Hepatocyte (in vitro differentiated cells): ENCODE data around the gene TSPYL1. TPM values are rescaled to one million over a fixed set of nuclear protein-coding genes. Genes with fewer than 3 reads are reported as not detected.

Experiments used
- DNase-seq: peaks from one replicate; pipeline ENCODE4 v3.0.0-alpha.2; 2016; ENCODE audit warnings: low spot score
- H2AFZ ChIP-seq: fragments of 200-600 bp; sonication (generic); 2 replicates; pipeline ENCODE4 v1.6.0; 2016; ENCODE audit warnings: antibody characterized with exemption, mild to moderate bottlenecking
- H3K27ac ChIP-seq: fragments of 200-600 bp; sonication (generic); 2 replicates; pipeline ENCODE4 v1.5.1; 2016; ENCODE audit warnings: mild to moderate bottlenecking
- H3K27me3 ChIP-seq: fragments of 200-600 bp; sonication (generic); 2 replicates; pipeline ENCODE4 v1.6.1; 2016
- H3K36me3 ChIP-seq: fragments of 200-600 bp; sonication (generic); replicated peaks from 2 replicates; pipeline ENCODE4 v1.5.1; 2016; ENCODE audit warnings: low read depth; ENCODE audit not compliant: insufficient read depth
- H3K4me1 ChIP-seq: fragments of 200-600 bp; sonication (generic); 2 replicates; pipeline ENCODE4 v1.5.1; 2016; ENCODE audit warnings: mild to moderate bottlenecking, moderate library complexity; ENCODE audit not compliant: insufficient read depth
- H3K4me2 ChIP-seq: fragments of 200-600 bp; sonication (generic); 2 replicates; pipeline ENCODE4 v1.6.0; 2016
- H3K4me3 ChIP-seq: fragments of 200-600 bp; sonication (generic); 2 replicates; pipeline ENCODE4 v1.5.1; 2016; ENCODE audit warnings: mild to moderate bottlenecking
- H3K79me2 ChIP-seq: fragments of 200-600 bp; sonication (generic); 2 replicates; pipeline ENCODE4 v1.6.0; 2017; ENCODE audit warnings: mild to moderate bottlenecking
- H3K9me2 ChIP-seq: fragments of 200-600 bp; sonication (generic); replicated peaks from 2 replicates; pipeline ENCODE4 v1.6.0; 2017; ENCODE audit warnings: mild to moderate bottlenecking; ENCODE audit not compliant: insufficient read depth
- H3K9me3 ChIP-seq: fragments of 200-600 bp; sonication (generic); 2 replicates; pipeline ENCODE4 v1.5.1; 2016; ENCODE audit warnings: low read depth, mild to moderate bottlenecking
- H4K20me1 ChIP-seq: fragments of 200-600 bp; sonication (generic); 2 replicates; pipeline ENCODE4 v1.6.0; 2016; ENCODE audit warnings: mild to moderate bottlenecking; ENCODE audit not compliant: insufficient read depth, poor library complexity, severe bottlenecking
- CTCF ChIP-seq: fragments of 200-600 bp; sonication (generic); IDR thresholded peaks from 2 replicates; pipeline ENCODE4 v1.5.1; 2016; ENCODE audit warnings: antibody characterized with exemption, mild to moderate bottlenecking; ENCODE audit not compliant: poor library complexity
- EZH2 ChIP-seq: fragments of 200-600 bp; sonication (generic); IDR thresholded peaks from 2 replicates; pipeline ENCODE4 v1.6.1; 2016; ENCODE audit warnings: antibody characterized with exemption, mild to moderate bottlenecking, borderline replicate concordance
- EZH2phosphoT487 ChIP-seq: fragments of 200-600 bp; sonication (generic); IDR thresholded peaks from one replicate; pipeline ENCODE4 v1.6.1; 2018; ENCODE audit warnings: antibody characterized with exemption, mild to moderate bottlenecking, low read depth, moderate library complexity; ENCODE audit not compliant: unreplicated experiment, severe bottlenecking
- WGBS: methylation state at CpG from one replicate; pipeline ENCODE4 v1.1.6; 2016; ENCODE audit warnings: low lambda C conversion rate; ENCODE audit errors: missing lambda C conversion rate; 5-methylcytosine and 5-hydroxymethylcytosine counted together
- polyA plus RNA-seq: library from polyadenylated mRNA; unstranded; fragments of >200 nt; fragmentation: Nextera tagmentation; extraction: Ambion mirVana; gene quantifications from 2 replicates; pipeline ENCODE4 v1.2.1, GENCODE V29; 2016
- total RNA-seq: library from RNA; depleted of rRNA; stranded (reverse); fragments of >200 nt; gene quantifications from 2 replicates; pipeline ENCODE4 v1.2.3, GENCODE V29; 2014

TSPYL1 gene
- total and polyA plus RNA-seq, 2 experiments from 2014 or later: 32.1 to 85.0 TPM

GRCh38 chr6:116291701-116292396 lies 12.1 kb upstream of the TSPYL1 start:
- Histone ChIP-seq H3K4me3 (no peak overlapping the region), H3K9me2 (no peaks in the 10 kb centered on the region), H4K20me1 (no peaks in the 10 kb centered on the region), H3K9me3 (no peaks in the 10 kb centered on the region), H3K27me3 (no peaks in the 10 kb centered on the region), H3K27ac (no peak overlapping the region), H3K36me3 (no peaks in the 10 kb centered on the region), H3K4me1 (no peaks in the 10 kb centered on the region), H3K79me2 (peaks cover 3% of the 10 kb centered on the region), H2AFZ (no peak overlapping the region), H3K4me2 (no peak overlapping the region)
- no peak for TF ChIP-seq EZH2
- TF ChIP-seq CTCF: no peak
- TF ChIP-seq EZH2phosphoT487: no peak
- DNase-seq: no peak
- 97% methylated on average over 4 of the region's 4 CpGs for WGBS

DNA sequence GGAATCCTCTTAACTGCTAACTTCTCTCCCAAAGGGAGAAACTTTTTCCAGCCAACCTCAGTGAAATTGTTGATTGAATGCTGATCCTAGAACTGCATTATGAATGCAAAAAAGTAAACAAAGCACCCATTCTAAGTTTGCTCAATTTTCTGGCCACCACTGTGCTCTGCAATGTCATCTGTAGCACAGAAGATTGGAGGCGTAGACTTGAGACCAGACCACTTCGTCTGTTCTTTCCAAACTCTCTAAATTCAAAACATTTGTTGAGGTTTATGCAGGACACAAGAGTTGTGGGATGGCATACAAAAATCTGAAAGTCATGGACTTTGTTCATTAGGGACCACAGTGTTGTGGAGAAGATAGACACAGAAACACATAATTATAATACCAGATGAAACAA lies 11.1 kb upstream of the TSPYL1 start:
- H3K79me2 ChIP-seq: peaks cover 5% of the 10 kb centered on the region
- WGBS: 82% methylated on average over 2 of the region's 2 CpGs

GRCh38 chr6:116289876-116290275 lies 10.1 kb upstream of the TSPYL1 start:
- Histone ChIP-seq H3K27ac (no peak overlapping the region), H3K79me2 (peaks cover 5% of the 10 kb centered on the region), H3K4me1 (no peaks in the 10 kb centered on the region), H3K9me3 (no peaks in the 10 kb centered on the region), H2AFZ (no peak overlapping the region), H3K36me3 (no peaks in the 10 kb centered on the region), H3K27me3 (no peaks in the 10 kb centered on the region), H3K9me2 (no peaks in the 10 kb centered on the region), H3K4me3 (no peak overlapping the region), H3K4me2 (no peak overlapping the region), H4K20me1 (no peaks in the 10 kb centered on the region)
- 89% methylated on average over 2 of the region's 2 CpGs for WGBS
- TF ChIP-seq EZH2phosphoT487 (no peak), EZH2 (no peak), CTCF (no peak)
- DNase-seq: no peak

More for the DNA sequence above, 11.1 kb upstream of the TSPYL1 start:
- TF ChIP-seq CTCF: no peak
- no peak for TF ChIP-seq EZH2
- TF ChIP-seq EZH2phosphoT487: no peak
- Histone ChIP-seq H2AFZ (no peak overlapping the region), H3K4me2 (no peak overlapping the region), H3K36me3 (no peaks in the 10 kb centered on the region), H3K9me2 (no peaks in the 10 kb centered on the region), H3K27ac (no peak overlapping the region), H3K27me3 (no peaks in the 10 kb centered on the region), H3K4me1 (no peaks in the 10 kb centered on the region), H4K20me1 (no peaks in the 10 kb centered on the region), H3K4me3 (no peak overlapping the region), H3K9me3 (no peaks in the 10 kb centered on the region)
- DNase-seq: no peak
